Hypothalamus (tissue), 51 donors: ENCODE results near the gene RUNX2.
"Not testable (repeated sequence)": the region's sequence is repeated elsewhere in the genome, so short reads cannot be mapped to it uniquely, and the experiment has no call there.

ENCODE experiments used
- DNase-seq, 51 donors: peaks; one replicate each; lab custom pipeline; 2025; lab: John Stamatoyannopoulos, UW

RUNX2 gene

GRCh38 chr6:45543298-45544235, 215.4 kb downstream of the RUNX2 start:
- no peak for DNase-seq

- no peak for DNase-seq
These were observed 217.3 kb downstream of the RUNX2 start for GRCh38 chr6:45545416-45545815.

DNA sequence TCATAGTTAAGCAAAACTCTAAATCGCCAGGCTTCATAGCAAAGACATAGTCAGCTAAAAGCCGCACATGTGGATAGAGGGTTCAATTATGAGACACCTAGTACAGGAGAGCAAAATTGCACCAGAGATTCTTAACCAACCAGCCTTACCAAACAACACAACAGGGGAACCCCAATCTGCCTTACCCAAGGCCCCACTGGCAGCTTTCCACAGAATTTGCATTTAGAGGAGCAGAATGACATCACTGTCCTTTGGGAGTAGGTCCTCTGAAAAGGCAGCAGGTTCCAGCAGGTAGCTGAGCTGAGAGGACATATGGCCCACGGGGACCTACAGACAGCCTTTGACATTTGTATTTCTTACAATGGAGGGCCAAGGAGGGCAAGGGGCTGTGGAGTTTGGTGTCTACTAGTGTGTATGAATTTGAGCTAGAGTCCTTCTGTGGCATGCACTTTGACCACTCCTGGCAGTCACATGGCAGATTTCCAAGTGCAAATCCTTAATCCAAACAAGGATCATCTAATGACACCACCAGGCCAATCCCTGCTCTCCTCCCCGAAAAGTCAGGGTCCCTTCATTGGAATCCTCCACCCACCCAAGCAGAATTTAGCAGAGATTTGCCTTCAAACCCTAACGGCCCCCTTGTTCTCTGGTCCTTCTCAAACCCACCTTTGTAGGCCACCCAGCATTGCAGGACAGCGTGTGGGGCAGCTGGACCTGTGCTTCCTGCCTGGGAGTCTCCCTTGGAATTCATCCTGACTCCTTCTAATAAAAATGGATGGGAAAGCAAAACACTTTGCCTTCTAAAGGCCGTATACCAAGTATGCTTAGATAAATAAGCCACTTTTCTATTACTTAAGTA, 220.8 kb downstream of the RUNX2 start:
- DNase-seq = no peak

DNA sequence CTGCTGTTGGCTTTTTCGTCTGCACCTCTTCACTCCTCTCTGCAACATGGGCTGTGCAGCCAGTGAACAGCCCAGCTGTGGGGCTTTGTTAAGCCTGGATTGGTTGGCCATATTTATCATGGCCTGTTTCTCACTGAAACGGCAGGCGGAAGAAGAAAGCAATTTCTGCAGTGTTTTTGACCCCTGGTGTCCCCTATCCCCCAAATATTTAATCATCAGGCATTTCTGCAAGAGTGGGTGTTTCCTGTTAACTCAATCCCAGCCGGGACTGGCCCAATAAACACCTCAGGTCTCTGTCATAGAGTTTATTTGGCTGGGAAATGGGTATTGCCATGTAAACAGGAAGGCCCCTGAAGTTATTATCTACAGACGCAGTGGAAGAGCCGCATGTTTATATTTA, 224.4 kb downstream of the RUNX2 start:
- no peak for DNase-seq

DNA sequence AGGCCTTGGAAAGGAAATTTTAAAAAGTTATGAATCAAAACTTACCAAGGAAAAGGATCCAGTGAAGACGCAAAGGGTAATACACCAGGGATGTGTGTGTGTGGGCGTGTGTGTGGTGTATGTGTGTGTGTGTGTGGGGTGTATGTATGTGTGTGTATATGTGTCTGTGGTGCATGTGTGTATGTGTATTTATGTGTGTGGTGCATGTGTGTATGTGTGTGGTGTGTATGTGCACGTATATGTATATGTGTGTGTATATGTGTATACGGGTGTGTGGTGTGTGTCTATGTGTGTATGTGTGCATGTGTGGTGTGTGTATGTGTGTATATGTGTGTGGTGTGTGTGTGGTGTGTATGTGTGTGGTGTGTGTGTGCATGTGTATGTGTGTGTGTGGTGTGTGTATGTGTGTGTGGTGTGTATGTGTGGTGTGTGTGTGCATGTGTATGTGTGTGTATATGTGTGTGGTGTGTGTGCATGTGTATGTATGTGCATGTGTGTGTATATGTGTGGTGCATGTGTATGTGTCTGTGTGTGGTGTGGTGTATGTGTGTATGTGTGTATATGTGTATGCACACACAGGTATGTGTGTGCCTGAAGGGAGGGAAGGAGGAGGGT, 225.7 kb downstream of the RUNX2 start:
- no peak for DNase-seq

- DNase-seq = no peak
These were observed 226.5 kb downstream of the RUNX2 start for GRCh38 chr6:45554591-45554990.

DNA sequence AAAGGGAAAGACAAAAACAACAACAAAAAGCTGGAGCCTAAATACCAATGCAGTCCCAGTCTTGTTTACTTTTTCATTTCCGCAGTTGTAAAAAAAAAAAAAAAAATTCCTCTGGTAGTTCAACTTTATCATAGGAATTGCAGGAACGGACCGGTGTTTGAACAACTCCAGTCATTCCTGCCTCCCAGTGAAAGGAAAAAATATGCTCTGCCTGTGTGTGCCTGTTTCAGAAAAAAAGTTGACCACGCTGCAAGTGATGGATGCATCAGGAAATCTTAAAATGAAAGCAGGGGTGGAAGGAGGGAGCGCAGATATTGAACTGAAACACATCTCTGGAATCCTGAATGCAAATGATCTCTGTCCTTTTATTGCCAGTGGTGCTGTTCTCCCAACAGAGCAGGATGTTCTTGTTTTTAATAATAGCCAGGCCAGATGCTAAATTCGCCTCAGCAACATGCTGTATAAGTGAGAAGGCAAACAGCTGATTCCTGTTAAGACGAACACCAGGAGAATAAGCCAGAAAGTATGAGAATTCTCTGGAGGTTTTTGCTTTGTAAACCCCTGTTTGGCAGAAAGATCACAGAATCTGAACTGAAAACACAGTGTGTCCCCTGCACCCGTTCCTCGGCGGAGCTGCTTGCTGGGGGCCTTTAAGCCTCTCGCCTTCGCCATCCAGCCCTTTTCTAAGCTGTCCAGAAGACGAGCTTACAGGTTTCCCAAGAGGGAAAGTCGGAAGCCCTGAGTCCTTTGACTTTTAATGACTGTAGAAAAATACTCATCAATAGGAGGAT, 228.0 kb downstream of the RUNX2 start:
- DNase-seq = peak in 5 of 51 donors; percentile 2 to 49 (median 16)

GRCh38 chr6:45556828-45557227, 228.7 kb downstream of the RUNX2 start:
- DNase-seq = peak in 1 of 51 donors; percentile 21

GRCh38 chr6:45557454-45557853, 229.3 kb downstream of the RUNX2 start:
- no peak for DNase-seq

GRCh38 chr6:45558858-45559257, 230.7 kb downstream of the RUNX2 start:
- no peak for DNase-seq

DNA sequence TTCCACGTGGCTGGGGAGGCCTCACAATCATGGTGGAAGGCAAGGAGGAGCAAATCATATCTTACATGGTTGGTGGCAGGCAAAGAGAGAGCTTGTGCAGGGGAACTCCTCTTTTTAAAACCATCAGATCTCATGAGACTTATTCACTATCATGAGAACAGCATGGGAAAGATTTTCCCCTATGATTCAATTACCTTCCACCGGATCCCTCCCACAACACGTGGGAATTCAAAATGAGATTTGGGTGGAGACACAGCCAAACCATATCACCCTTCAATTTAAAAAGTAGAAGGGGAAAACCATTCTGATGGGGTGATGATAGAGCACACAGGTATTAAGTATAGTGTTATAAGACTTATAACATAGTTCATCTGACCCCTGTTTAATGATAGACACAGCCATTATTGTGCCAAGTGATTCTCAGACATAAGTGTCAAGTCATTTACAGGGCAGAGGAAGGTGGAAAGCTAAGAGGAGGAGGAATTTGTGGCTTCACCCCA, 232.2 kb downstream of the RUNX2 start:
- not testable (repeated sequence) for DNase-seq

GRCh38 chr6:45562171-45562570, 234.0 kb downstream of the RUNX2 start:
- DNase-seq = no peak

DNA sequence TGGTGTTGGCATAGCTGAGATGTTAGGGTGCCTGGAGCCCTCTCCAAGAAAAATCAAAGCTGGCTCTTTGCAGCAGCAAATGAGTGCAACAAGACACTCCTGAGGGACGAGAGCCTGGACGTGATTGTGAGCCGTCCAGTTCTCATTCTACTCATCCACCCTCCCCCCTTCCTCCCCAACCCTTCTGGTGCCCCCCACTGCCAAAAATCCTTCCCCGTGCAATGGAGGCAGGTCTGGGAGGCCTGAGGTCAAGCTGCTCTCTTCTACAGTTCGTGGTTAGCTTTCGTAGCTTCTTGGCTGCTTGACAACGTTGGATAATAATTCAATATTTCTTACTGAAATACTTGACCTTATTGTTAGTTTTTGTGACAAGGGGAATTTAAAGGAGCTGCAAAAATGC, 234.9 kb downstream of the RUNX2 start:
- DNase-seq = no peak

GRCh38 chr6:45563844-45564243, 235.7 kb downstream of the RUNX2 start:
- no peak for DNase-seq

DNA sequence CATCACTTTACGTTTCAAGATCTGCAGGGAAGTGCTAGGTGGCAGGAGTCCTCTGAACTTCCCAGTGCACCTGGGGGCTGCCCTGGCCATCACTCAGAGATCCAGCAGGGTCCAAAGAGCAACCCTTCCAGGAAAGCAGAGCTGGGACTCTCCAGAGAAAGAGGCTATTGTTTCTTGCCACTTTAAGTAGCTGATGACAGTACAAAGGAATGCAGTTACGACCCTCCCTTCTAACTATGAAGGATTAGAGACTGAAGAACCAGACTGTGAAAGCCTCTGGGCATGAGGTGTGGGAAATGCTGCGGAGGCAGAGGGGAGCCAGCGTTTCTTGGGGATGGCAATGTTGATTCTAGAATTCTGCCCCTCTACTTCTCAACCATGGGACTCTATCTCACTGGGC, 238.8 kb downstream of the RUNX2 start:
- no peak for DNase-seq

DNA sequence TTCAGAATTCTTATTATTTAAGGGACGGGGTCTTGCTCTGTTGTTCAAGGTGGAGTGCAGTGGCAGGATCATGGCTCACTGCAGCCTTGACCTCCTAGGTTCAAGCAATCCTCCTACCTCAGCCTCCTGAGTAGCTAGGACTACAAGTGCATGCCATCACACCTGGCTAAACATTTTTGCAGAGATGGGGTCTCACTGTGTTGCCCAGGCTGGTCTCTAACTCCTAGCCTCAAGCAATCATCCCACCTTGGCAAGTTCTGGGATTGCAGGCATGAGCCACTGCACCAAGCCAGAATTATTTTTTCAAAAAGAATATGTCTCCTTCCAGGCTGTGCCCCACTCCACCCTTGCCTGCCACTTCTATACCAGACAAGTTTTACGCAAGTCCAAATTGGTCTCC, 239.7 kb downstream of the RUNX2 start:
- no peak for DNase-seq

- no peak for DNase-seq
These were observed 240.5 kb downstream of the RUNX2 start for GRCh38 chr6:45568626-45569025.

- DNase-seq = peak in 11 of 51 donors; percentile 5 to 33 (median 13)
These were observed 241.2 kb downstream of the RUNX2 start for GRCh38 chr6:45569210-45569945.

DNA sequence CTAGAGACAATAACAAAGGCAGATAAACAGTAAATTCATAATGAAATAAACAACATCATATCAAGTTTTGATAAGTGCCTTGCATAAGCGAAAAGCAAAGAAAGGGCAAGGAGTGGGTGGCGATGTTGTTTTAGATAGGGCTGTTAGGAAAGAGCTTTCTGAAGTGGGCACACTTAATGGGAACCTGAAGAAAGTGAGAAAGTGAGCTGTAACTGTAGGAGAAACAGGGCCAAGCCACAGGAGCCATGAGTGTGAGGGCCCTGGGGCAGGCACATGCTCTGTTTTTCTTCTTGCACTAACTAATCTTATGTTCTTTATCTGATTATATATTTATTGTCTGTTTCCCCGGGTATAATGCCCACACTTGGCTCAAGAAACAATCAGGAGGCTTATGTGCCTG, 243.0 kb downstream of the RUNX2 start:
- no peak for DNase-seq
